Tibial artery (tissue), 4 donors: ENCODE measurements around the gene PACS2.

Experiments used
- DNase-seq, 2 donors: peaks; one replicate each; pipeline ENCODE4 v3.0.0-alpha.2; 2019
- H3K27ac ChIP-seq, 2 donors: fragments of 200-600 bp; sonication (generic) in 1 of 2; 1 replicate in 1 of 2; 2 replicates in 1 of 2; pipeline ENCODE4 v1.5.1; 2018 to 2019; ENCODE audit warnings: mild to moderate bottlenecking in 1 of 2
- H3K27me3 ChIP-seq, 2 donors: fragments of 200-600 bp; sonication (generic) in 1 of 2; one replicate each; pipeline versions ENCODE4 v1.5.1 to v1.6.0; 2016 to 2019
- H3K36me3 ChIP-seq, 3 donors: fragments of 200-600 bp; sonication (generic) in 2 of 3; one replicate each; pipeline ENCODE4 v1.5.1; 2016 to 2019; ENCODE audit warnings: mild to moderate bottlenecking in 2 of 3
- H3K4me1 ChIP-seq, 4 donors: fragments of 200-600 bp; sonication (generic) in 2 of 4; 1 replicate in 3 of 4; 2 replicates in 1 of 4; pipeline ENCODE4 v1.5.1; 2016 to 2019
- H3K4me3 ChIP-seq, 2 donors: fragments of 200-600 bp; sonication (generic) in 1 of 2; 1 replicate in 1 of 2; 2 replicates in 1 of 2; pipeline ENCODE4 v1.5.1; 2018 to 2019; ENCODE audit warnings: mild to moderate bottlenecking in 2 of 2
- H3K9me3 ChIP-seq, 3 donors: fragments of 200-600 bp; sonication (generic) in 1 of 3; one replicate each; pipeline ENCODE4 v1.5.1; 2016 to 2019
- intact Hi-C: fragments of 100-400 bp; cut with DNase I; formaldehyde crosslinking; loops from one replicate; pipeline ENCODE4 v1.15.0; 2023; ENCODE audit warnings: low total_unique reads
- TF ChIP-seq, protein P1 (sequence below), 2 experiments: fragments of 200-600 bp in 1 of 2; fragments of 450-650 bp in 1 of 2; IDR thresholded peaks; one replicate each; pipeline ENCODE4 v1.5.1; 2017 to 2019; ENCODE audit warnings: antibody characterized with exemption in 2 of 2, mild to moderate bottlenecking in 1 of 2, moderate library complexity in 1 of 2

Gene PACS2

DNA sequence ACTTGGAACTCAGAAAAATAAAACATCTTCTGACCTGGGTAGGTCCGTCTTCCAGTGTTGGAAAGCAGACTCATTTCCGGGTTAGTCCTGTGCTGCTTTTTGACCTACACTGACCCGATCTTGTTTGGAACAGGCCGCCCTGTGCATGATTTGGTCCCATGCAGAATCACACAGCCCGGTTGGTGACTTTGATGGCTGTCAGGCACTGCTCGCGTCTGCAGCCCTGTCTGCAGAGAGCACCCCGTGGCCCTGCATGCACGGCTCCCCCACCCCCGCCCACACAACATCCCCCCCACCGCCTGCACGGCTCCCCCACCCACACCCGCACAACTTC, 31.6 kb downstream of the PACS2 start:
- no peaks in the 10 kb centered on the region for H3K9me3 ChIP-seq
- H3K36me3 ChIP-seq: peaks cover 0 to 27% (median 0%) of the 10 kb centered on the region in 3 donors
- no peak for DNase-seq
- peaks cover 0 to 6% (median 0%) of the 10 kb centered on the region in 4 donors for H3K4me1 ChIP-seq
- H3K27me3 ChIP-seq: no peaks in the 10 kb centered on the region
- H3K27ac ChIP-seq: no peak overlapping the region
- TF ChIP-seq, protein P1, sequence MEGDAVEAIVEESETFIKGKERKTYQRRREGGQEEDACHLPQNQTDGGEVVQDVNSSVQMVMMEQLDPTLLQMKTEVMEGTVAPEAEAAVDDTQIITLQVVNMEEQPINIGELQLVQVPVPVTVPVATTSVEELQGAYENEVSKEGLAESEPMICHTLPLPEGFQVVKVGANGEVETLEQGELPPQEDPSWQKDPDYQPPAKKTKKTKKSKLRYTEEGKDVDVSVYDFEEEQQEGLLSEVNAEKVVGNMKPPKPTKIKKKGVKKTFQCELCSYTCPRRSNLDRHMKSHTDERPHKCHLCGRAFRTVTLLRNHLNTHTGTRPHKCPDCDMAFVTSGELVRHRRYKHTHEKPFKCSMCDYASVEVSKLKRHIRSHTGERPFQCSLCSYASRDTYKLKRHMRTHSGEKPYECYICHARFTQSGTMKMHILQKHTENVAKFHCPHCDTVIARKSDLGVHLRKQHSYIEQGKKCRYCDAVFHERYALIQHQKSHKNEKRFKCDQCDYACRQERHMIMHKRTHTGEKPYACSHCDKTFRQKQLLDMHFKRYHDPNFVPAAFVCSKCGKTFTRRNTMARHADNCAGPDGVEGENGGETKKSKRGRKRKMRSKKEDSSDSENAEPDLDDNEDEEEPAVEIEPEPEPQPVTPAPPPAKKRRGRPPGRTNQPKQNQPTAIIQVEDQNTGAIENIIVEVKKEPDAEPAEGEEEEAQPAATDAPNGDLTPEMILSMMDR (IDR thresholded peaks at IDR 0.05): no peak
- no peak overlapping the region for H3K4me3 ChIP-seq
- intact Hi-C loops: no loop called here

DNA sequence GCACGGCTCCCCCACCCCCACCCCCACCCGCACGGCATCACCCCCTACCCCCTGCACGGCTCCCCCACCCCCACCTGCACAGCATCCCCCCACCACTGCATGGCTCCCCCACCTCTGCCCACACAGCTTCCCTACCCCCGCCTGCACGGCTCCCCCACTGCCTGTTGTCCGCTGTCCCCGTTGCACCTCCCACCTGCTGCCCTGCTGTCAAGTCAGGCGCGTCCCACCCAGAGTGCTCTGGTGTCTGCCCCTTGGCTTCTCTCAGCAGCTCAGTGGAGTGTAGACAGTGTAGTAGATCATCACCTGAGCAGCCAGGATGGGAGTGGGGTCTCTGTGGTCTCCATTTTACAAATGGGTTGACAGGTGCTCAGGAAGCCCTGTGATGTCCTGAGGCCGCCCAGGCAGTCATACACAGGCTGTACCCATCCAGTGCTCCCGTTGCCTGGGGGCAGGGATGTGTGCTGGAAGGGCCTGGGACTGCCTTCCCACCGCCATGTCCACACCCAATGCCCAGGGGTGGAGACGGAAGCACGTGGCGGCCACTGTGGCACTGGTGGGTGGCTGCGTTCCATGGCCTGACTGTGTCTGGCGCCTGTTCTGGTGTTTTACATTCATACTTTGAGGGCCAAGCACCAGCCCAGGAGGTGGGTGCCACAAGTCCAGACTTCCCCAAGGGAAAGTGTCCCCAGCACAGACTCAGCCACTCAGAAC, 32.5 kb downstream of the PACS2 start:
- H3K27ac ChIP-seq: no peak overlapping the region
- H3K36me3 ChIP-seq: peaks cover 0 to 27% (median 0%) of the 10 kb centered on the region in 3 donors
- H3K27me3 ChIP-seq: no peaks in the 10 kb centered on the region
- H3K4me1 ChIP-seq: peaks cover 0 to 6% (median 0%) of the 10 kb centered on the region in 4 donors
- intact Hi-C loops: no loop called here
- TF ChIP-seq, protein P1 (IDR thresholded peaks at IDR 0.05): no peak
- DNase-seq: no peak
- H3K4me3 ChIP-seq: no peak overlapping the region
- no peaks in the 10 kb centered on the region for H3K9me3 ChIP-seq

DNA sequence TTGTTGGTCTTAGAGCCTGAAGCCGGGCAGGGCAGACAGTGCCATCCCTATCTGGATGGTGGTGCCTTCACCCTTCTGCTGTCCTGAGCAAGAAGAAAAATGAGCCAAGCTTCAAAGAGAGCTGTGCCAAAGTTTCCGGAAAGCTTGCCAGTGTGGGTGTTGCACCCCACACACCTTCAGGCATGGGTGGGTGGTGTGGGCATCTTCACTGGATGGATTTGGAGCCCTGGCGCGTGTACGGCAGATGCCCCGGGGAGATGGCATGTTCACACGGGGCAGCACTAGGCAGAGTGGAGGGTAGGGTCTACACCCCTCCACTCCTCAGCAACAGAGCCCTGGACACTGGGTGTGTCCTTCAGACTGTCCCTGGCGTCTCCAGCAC, 33.0 kb downstream of the PACS2 start:
- H3K4me3 ChIP-seq: no peak overlapping the region
- no peaks in the 10 kb centered on the region for H3K27me3 ChIP-seq
- H3K9me3 ChIP-seq: no peaks in the 10 kb centered on the region
- H3K36me3 ChIP-seq: peaks cover 0 to 27% (median 0%) of the 10 kb centered on the region in 3 donors
- peaks cover 0 to 6% (median 0%) of the 10 kb centered on the region in 4 donors for H3K4me1 ChIP-seq
- no peak overlapping the region for H3K27ac ChIP-seq
- TF ChIP-seq, protein P1 (IDR thresholded peaks at IDR 0.05): no peak
- no peak for DNase-seq
- intact Hi-C loops: no loop called here

DNA sequence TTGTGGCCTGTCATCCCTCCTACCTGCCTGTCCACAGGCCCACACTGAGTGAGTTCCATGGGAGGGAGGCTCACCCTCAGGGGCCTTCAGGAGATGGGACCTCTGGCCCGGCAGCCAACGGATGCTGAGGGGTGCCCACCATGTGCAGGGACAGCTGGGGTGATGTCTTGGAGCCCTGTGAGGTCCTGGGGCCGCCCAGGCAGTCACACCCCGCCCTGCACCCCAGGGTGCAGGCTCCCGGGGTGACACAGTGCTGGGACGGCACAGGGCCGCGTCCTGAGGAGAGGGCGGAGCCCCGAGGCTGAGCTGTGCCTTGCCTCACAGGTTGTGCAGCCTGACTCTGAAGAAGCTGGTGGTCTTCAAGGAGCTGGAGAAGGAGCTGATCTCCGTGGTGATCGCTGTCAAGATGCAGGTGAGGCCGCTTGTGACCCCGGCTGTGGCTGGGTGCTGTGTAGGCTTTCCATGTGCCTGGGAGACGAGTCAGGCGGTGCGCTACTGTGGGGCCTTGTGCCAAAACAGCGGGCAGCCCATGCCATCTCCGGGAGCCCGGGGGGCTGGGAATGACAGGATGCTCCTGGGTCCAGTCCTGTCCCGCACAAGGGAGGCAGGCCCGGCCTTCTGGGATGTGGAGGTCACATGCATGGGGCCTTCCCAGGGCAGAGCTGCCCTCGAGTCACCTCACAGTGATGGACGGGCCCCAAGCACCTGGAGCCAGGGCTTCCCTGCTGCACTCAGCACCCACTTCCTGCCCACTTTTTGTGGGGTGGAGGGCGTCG, 33.8 kb downstream of the PACS2 start:
- Histone ChIP-seq H3K36me3 (peaks cover 0 to 30% (median under 1%) of the 10 kb centered on the region in 3 donors), H3K27ac (no peak overlapping the region), H3K9me3 (no peaks in the 10 kb centered on the region), H3K4me1 (no peaks in the 10 kb centered on the region), H3K4me3 (no peak overlapping the region), H3K27me3 (no peaks in the 10 kb centered on the region)
- intact Hi-C loops: no loop called here
- no peak for DNase-seq
- TF ChIP-seq, protein P1 (IDR thresholded peaks at IDR 0.05): no peak

DNA sequence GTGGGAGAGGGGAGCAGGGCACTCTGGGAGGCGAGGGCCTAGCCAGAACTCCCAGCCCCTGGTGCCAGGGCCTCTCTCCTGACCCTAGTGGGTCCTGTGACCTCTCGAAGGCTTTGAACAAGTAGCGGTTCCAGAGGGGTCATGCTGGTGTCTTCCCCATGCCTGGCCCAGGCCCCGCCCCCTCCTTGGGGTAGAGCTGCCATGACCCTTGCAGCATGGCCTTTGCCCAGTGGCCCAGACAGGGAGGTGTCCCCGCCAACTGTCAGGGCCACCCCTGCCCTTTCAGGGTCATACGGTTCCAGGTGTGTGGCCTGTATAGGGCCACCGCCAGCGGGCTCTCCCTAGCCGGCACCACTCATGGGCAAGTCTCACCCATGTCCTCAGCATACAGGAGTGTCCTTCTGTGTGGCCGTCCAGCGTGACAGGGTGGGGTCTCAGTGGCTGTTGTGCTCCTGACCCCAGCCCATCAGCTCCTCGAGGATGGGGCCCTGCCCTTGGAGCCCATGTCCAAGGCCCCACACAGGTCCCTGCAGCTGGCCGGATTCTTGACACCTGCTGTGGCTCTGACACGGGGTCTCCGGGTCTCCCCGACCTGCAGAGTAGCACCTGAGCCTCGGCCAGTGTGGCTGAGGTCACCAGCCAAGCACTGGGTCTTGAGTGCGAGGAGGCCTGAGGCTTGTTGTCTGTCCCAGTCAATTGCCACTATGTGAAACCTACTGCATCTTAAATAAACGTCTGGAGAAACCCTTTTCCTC, 34.6 kb downstream of the PACS2 start:
- DNase-seq: no peak
- H3K4me3 ChIP-seq: no peak overlapping the region
- H3K27me3 ChIP-seq: no peaks in the 10 kb centered on the region
- no peak overlapping the region for H3K27ac ChIP-seq
- TF ChIP-seq, protein P1 (IDR thresholded peaks at IDR 0.05): no peak
- peaks cover 0 to 31% (median 4%) of the 10 kb centered on the region in 3 donors for H3K36me3 ChIP-seq
- intact Hi-C loops: no loop called here
- no peaks in the 10 kb centered on the region for H3K9me3 ChIP-seq
- H3K4me1 ChIP-seq: no peaks in the 10 kb centered on the region
